ENCODE measurements around the gene CAPN9. TPM values are rescaled to one million over a fixed set of nuclear protein-coding genes. Genes with fewer than 3 reads are reported as not detected.

Gene CAPN9
- total RNA-seq, 2 donors from 2014 or later, result not detected

GRCh38 chr1:230808281-230808872 lies 61.2 kb downstream of the CAPN9 start:
- intact Hi-C loops (cut with DNase I), result loop anchor here in 1 of 2 donors (10.0 kb wide), 1 partner anchor 56 kb away; the partner anchor contains the start of gene C1orf198
- DNase-seq (ENCODE audit: low spot score), result no peak

GRCh38 chr1:230809256-230809990 lies 62.2 kb downstream of the CAPN9 start:
- intact Hi-C loops (cut with DNase I), result loop anchor here in 1 of 2 donors (10.0 kb wide), 1 partner anchor 55 kb away; the partner anchor contains the start of gene C1orf198
- DNase-seq (ENCODE audit: low spot score), result no peak

GRCh38 chr1:230812568-230812967 lies 65.4 kb downstream of the CAPN9 start:
- intact Hi-C loops (cut with DNase I), result no loop called here
- no peak for DNase-seq (ENCODE audit: low spot score)

- DNase-seq (ENCODE audit: low spot score), result no peak
- intact Hi-C loops (cut with DNase I), result no loop called here
Observed at GRCh38 chr1:230814949-230815692, 67.9 kb downstream of the CAPN9 start.

GRCh38 chr1:230816018-230816417 lies 68.8 kb downstream of the CAPN9 start:
- no peak for DNase-seq (ENCODE audit: low spot score)
- intact Hi-C loops (cut with DNase I), result no loop called here

GRCh38 chr1:230818367-230818766 lies 71.2 kb downstream of the CAPN9 start:
- intact Hi-C loops (cut with DNase I), result no loop called here
- DNase-seq (ENCODE audit: low spot score), result no peak

- DNase-seq (ENCODE audit: low spot score), result no peak
- intact Hi-C loops (cut with DNase I), result no loop called here
Observed at GRCh38 chr1:230818901-230819300, 71.7 kb downstream of the CAPN9 start.

GRCh38 chr1:230819976-230820375 lies 72.8 kb downstream of the CAPN9 start:
- intact Hi-C loops (cut with DNase I), result no loop called here
- DNase-seq (ENCODE audit: low spot score), result no peak

- no peak for DNase-seq (ENCODE audit: low spot score)
Observed at GRCh38 chr1:230820568-230820967, 73.4 kb downstream of the CAPN9 start.

GRCh38 chr1:230821346-230821745 lies 74.2 kb downstream of the CAPN9 start:
- no peak for DNase-seq (ENCODE audit: low spot score)
- intact Hi-C loops (cut with DNase I), result no loop called here

More at GRCh38 chr1:230820568-230820967, 73.4 kb downstream of the CAPN9 start:
- intact Hi-C loops (cut with DNase I), result no loop called here

GRCh38 chr1:230822092-230822581 lies 74.9 kb downstream of the CAPN9 start:
- intact Hi-C loops (cut with DNase I), result no loop called here
- DNase-seq (ENCODE audit: low spot score), result peak; percentile 92

GRCh38 chr1:230823426-230823825 lies 76.2 kb downstream of the CAPN9 start:
- DNase-seq (ENCODE audit: low spot score), result no peak
- intact Hi-C loops (cut with DNase I), result no loop called here

- DNase-seq (ENCODE audit: low spot score), result no peak
- intact Hi-C loops (cut with DNase I), result no loop called here
Observed at GRCh38 chr1:230823931-230824381, 76.8 kb downstream of the CAPN9 start.

GRCh38 chr1:230824551-230824918 lies 77.3 kb downstream of the CAPN9 start:
- no peak for DNase-seq (ENCODE audit: low spot score)
- intact Hi-C loops (cut with DNase I), result no loop called here

GRCh38 chr1:230824919-230825721 lies 77.9 kb downstream of the CAPN9 start:
- intact Hi-C loops (cut with DNase I), result loop anchor here in 1 of 2 donors (5.0 kb wide), 1 partner anchor 42 kb away; the partner anchor contains the start of gene C1orf198
- no peak for DNase-seq (ENCODE audit: low spot score)

GRCh38 chr1:230825761-230826160 lies 78.6 kb downstream of the CAPN9 start:
- DNase-seq (ENCODE audit: low spot score), result no peak
- intact Hi-C loops (cut with DNase I), result loop anchor here in 1 of 2 donors (5.0 kb wide), 1 partner anchor 42 kb away; the partner anchor contains the start of gene C1orf198

- no peak for DNase-seq (ENCODE audit: low spot score)
- intact Hi-C loops (cut with DNase I), result loop anchor here in 1 of 2 donors (5.0 kb wide), 1 partner anchor 41 kb away; the partner anchor contains the start of gene C1orf198
Observed at GRCh38 chr1:230826166-230826875, 79.1 kb downstream of the CAPN9 start.

GRCh38 chr1:230827081-230827681 lies 80.0 kb downstream of the CAPN9 start:
- DNase-seq (ENCODE audit: low spot score), result no peak
- intact Hi-C loops (cut with DNase I), result loop anchor here in 1 of 2 donors (5.0 kb wide), 1 partner anchor 40 kb away; the partner anchor contains the start of gene C1orf198
